GM12878 (cell line): ENCODE results near the gene GMCL1. TPM values are rescaled to one million over a fixed set of nuclear protein-coding genes. Genes with fewer than 3 reads are reported as not detected.

Source experiments
- ATF3 ChIP-seq: IDR thresholded peaks from 2 replicates; pipeline ENCODE4 v1.6.1; 2011; ENCODE audit warnings: low read depth, mild to moderate bottlenecking, low read length, moderate library complexity, borderline replicate concordance; ENCODE audit errors: extremely low read depth
- BHLHE40 ChIP-seq, 2 experiments: fragments of 450-650 bp in 1 of 2; IDR thresholded peaks; 2 replicates each; pipeline ENCODE4 v1.6.1; 2011 to 2017; ENCODE audit warnings: low read depth in 2 of 2, borderline replicate concordance in 1 of 2, improper control_type of control experiment in 1 of 2, low read length in 1 of 2, mild to moderate bottlenecking in 1 of 2
- CBX3 ChIP-seq: fragments of 200-600 bp; sonication (generic); IDR thresholded peaks from 2 replicates; pipeline ENCODE4 v1.6.1; 2016; ENCODE audit warnings: low read depth, borderline replicate concordance
- CTCF ChIP-seq, 3 experiments: IDR thresholded peaks in 2 of 3; conservative IDR thresholded peaks in 1 of 3; 2 replicates each; pipeline ENCODE4 v1.5.1; 2011; ENCODE audit warnings: low read depth in 3 of 3, low read length in 3 of 3, mild to moderate bottlenecking in 3 of 3, control low read depth in 2 of 3, moderate library complexity in 2 of 3, inconsistent platforms in 1 of 3, mixed read lengths in 1 of 3; ENCODE audit not compliant: control insufficient read depth in 2 of 3, insufficient read depth in 1 of 3; ENCODE audit errors: extremely low read depth in 1 of 3
- EGR1 ChIP-seq, 2 experiments: IDR thresholded peaks; 1 replicate in 1 of 2; 2 replicates in 1 of 2; pipeline ENCODE4 v1.6.1; 2011 to 2012; ENCODE audit warnings: low read depth in 2 of 2, low read length in 2 of 2, borderline replicate concordance in 1 of 2, mild to moderate bottlenecking in 1 of 2, moderate library complexity in 1 of 2
- EP300 ChIP-seq, 2 experiments: fragments of 150-350 bp in 1 of 2; IDR thresholded peaks; 2 replicates each; pipeline ENCODE4 v1.6.1; 2011 to 2012; ENCODE audit warnings: low read depth in 2 of 2, low read length in 2 of 2, borderline replicate concordance in 1 of 2, improper control_type of control experiment in 1 of 2, inconsistent platforms in 1 of 2; ENCODE audit not compliant: control insufficient read depth in 1 of 2
- HDAC6 ChIP-seq: fragments of 200-600 bp; sonication (generic); IDR thresholded peaks from one replicate; pipeline ENCODE4 v1.8.0; 2017; ENCODE audit warnings: antibody characterized with exemption; ENCODE audit not compliant: unreplicated experiment
- HDGF ChIP-seq: fragments of 450-650 bp; IDR thresholded peaks from 2 replicates; pipeline ENCODE4 v1.6.1; 2016; ENCODE audit warnings: antibody characterized with exemption
- IKZF1 ChIP-seq: fragments of 450-650 bp; conservative IDR thresholded peaks from 2 replicates; pipeline ENCODE4 v1.6.1; 2017; ENCODE audit warnings: antibody characterized with exemption, mild to moderate bottlenecking
- IRF5 ChIP-seq: fragments of 450-650 bp; IDR thresholded peaks from 2 replicates; pipeline ENCODE4 v1.6.1; 2017; ENCODE audit warnings: borderline replicate concordance
- JUND ChIP-seq: IDR thresholded peaks from 2 replicates; pipeline ENCODE4 v1.6.1; 2012; ENCODE audit warnings: low read depth, mild to moderate bottlenecking, low read length, improper control_type of control experiment, moderate library complexity
- KDM1A ChIP-seq: fragments of 200-600 bp; sonication (generic); IDR thresholded peaks from 2 replicates; pipeline ENCODE4 v1.6.1; 2016; ENCODE audit warnings: borderline replicate concordance
- MEF2B ChIP-seq: fragments of 450-650 bp; IDR thresholded peaks from 2 replicates; pipeline ENCODE4 v1.6.1; 2018; ENCODE audit warnings: mild to moderate bottlenecking, moderate library complexity; ENCODE audit not compliant: partially characterized antibody, poor library complexity, severe bottlenecking
- MTA2 ChIP-seq: fragments of 450-650 bp; IDR thresholded peaks from 2 replicates; pipeline ENCODE4 v1.6.1; 2016; ENCODE audit warnings: low read depth, mild to moderate bottlenecking, moderate library complexity
- MYC ChIP-seq: IDR thresholded peaks from 2 replicates; pipeline ENCODE4 v1.6.1; 2011; ENCODE audit warnings: mild to moderate bottlenecking, low read length, moderate library complexity, inconsistent platforms; ENCODE audit not compliant: insufficient read depth, insufficient replicate concordance, insufficient read length, severe bottlenecking
- NKRF ChIP-seq: fragments of 450-650 bp; conservative IDR thresholded peaks from 2 replicates; pipeline ENCODE4 v1.6.1; 2017; ENCODE audit warnings: mild to moderate bottlenecking, moderate library complexity
- PML ChIP-seq: IDR thresholded peaks from 2 replicates; pipeline ENCODE4 v1.6.1; 2012; ENCODE audit warnings: low read length, inconsistent platforms
- POU2F2 ChIP-seq: IDR thresholded peaks from 3 replicates; pipeline ENCODE4 v1.6.1; 2011; ENCODE audit warnings: low read depth, mild to moderate bottlenecking, low read length, borderline replicate concordance
- SMAD5 ChIP-seq: IDR thresholded peaks from 2 replicates; pipeline ENCODE4 v1.6.1; 2016; ENCODE audit warnings: antibody characterized with exemption, low read depth
- SP1 ChIP-seq: IDR thresholded peaks from one replicate; pipeline ENCODE4 v1.6.1; 2011; ENCODE audit warnings: low read depth, low read length
- SREBF1 ChIP-seq: IDR thresholded peaks from 2 replicates; pipeline ENCODE4 v1.6.1; 2012; ENCODE audit warnings: mild to moderate bottlenecking, low read length
- STAT3 ChIP-seq: IDR thresholded peaks from 2 replicates; pipeline ENCODE4 v1.6.1; 2011; ENCODE audit warnings: low read depth, low read length, improper control_type of control experiment
- SUZ12 ChIP-seq: fragments of 200-600 bp; sonication (generic); IDR thresholded peaks from one replicate; pipeline ENCODE4 v1.6.1; 2018; ENCODE audit warnings: antibody characterized with exemption, mild to moderate bottlenecking; ENCODE audit not compliant: unreplicated experiment
- ZNF207 ChIP-seq: fragments of 450-650 bp; IDR thresholded peaks from 2 replicates; pipeline ENCODE4 v1.6.1; 2014; ENCODE audit warnings: antibody characterized with exemption, mild to moderate bottlenecking, borderline replicate concordance
- ZNF622 ChIP-seq: fragments of 450-650 bp; IDR thresholded peaks from 2 replicates; pipeline ENCODE4 v1.6.1; 2017; ENCODE audit warnings: mild to moderate bottlenecking, inconsistent platforms
- polyA plus RNA-seq, 11 experiments: library from polyadenylated mRNA; depleted of rRNA in 4 of 11; unstranded in 6 of 11; stranded (reverse) in 5 of 11; fragments of >200 nt; fragmentation: Nextera tagmentation in 4 of 11; fragmentation: Illumina TruSeq in 1 of 11; extraction: Ambion mirVana in 4 of 11; extraction: Trizol in 1 of 11; gene quantifications; 1 replicate in 1 of 11; 2 replicates in 10 of 11; pipeline versions ENCODE4 v1.2.1 to v1.2.3, GENCODE V29; 2011 to 2016; ENCODE audit warnings: inconsistent platforms in 2 of 11, missing spikeins in 2 of 11, low read depth in 1 of 11
- total RNA-seq, 4 experiments: library from RNA; depleted of rRNA in 3 of 4; stranded (reverse); fragments of >200 nt in 3 of 4; fragmentation: Illumina TruSeq in 1 of 4; extraction: Trizol in 1 of 4; gene quantifications; 2 replicates each; pipeline versions ENCODE4 v1.2.1 to v1.2.3, GENCODE V29; 2013 to 2021

Gene GMCL1
- total and polyA plus RNA-seq, 10 of the 15 experiments (the other 5 are each of a cell fraction or from before 2014, with no cell fraction given): 3.7 to 21.4 (median 12.3) TPM

GRCh38 chr2:69789772-69790600 is 39.5 kb upstream of the GMCL1 start (continued):
- TF ChIP-seq HDGF: no peak
- TF ChIP-seq BHLHE40 (IDR thresholded peaks at IDR 0.05; ENCODE audit: borderline replicate concordance in 1 of 2, low read depth in 2 of 2, low read length in 1 of 2): no peak
- no peak for TF ChIP-seq IRF5
- no peak for TF ChIP-seq MTA2
- no peak for TF ChIP-seq HDAC6
- no peak for TF ChIP-seq NKRF
- peak; percentile 69 for TF ChIP-seq PML
- TF ChIP-seq SUZ12: no peak
- TF ChIP-seq CTCF (IDR thresholded peaks at IDR 0.05 in 2 of 3, conservative IDR thresholded peaks at IDR 0.05 in 1 of 3; ENCODE audit: control insufficient read depth in 2 of 3, extremely low read depth in 1 of 3, insufficient read depth in 1 of 3, low read depth in 3 of 3, low read length in 3 of 3): no peak
- TF ChIP-seq KDM1A: no peak
- TF ChIP-seq SMAD5: no peak
- TF ChIP-seq EGR1 (IDR thresholded peaks at IDR 0.05; ENCODE audit: borderline replicate concordance in 1 of 2, low read depth in 2 of 2, low read length in 2 of 2): no peak
- TF ChIP-seq JUND: no peak
- TF ChIP-seq MYC: no peak
- TF ChIP-seq ATF3: no peak
- no peak for TF ChIP-seq ZNF622
- TF ChIP-seq IKZF1: no peak; the same call in 1 of the 2 replicates
- peak; percentile 71 for TF ChIP-seq MEF2B
- no peak for TF ChIP-seq SP1
- TF ChIP-seq POU2F2: no peak
- no peak for TF ChIP-seq STAT3
- TF ChIP-seq EP300 (IDR thresholded peaks at IDR 0.05; ENCODE audit: borderline replicate concordance in 1 of 2, control insufficient read depth in 1 of 2, low read depth in 2 of 2, low read length in 2 of 2): peak in 1 of 2 experiments; percentile 17; a peak in 1 of 4 replicates
- no peak for TF ChIP-seq CBX3
- no peak for TF ChIP-seq ZNF207
- no peak for TF ChIP-seq SREBF1
